Panc1 (cell line): ENCODE measurements around the gene OR10A4. TPM values are rescaled to one million over a fixed set of nuclear protein-coding genes. Genes with fewer than 3 reads are reported as not detected.
"Not testable (repeated sequence)": the region's sequence is repeated elsewhere in the genome, so short reads cannot be mapped to it uniquely, and the experiment has no call there.

Experiments
- ATAC-seq: fragments of 200-7000 bp; cut with Tn5 transposase; 2 replicates; pipeline ENCODE4 v1.9.1; 2020; ENCODE audit warnings: mild to moderate bottlenecking, moderate library complexity
- BruUV-seq: library from RNA; stranded (reverse); fragments of 400-500 nt; replicated peaks from 2 replicates; lab custom pipeline; 2021; lab: Mats Ljungman, UMichigan
- CTCF ChIA-PET: fragments of 300-600 bp; sonication (Branson Sonifier 250); formaldehyde crosslinking; loops from one replicate; lab custom pipeline; 2022; ENCODE audit warnings: antibody characterized with exemption; lab: Charles Lee
- POLR2A ChIA-PET: fragments of 300-600 bp; sonication (Branson Sonifier 250); formaldehyde crosslinking; loops from one replicate; lab custom pipeline; 2022; ENCODE audit warnings: antibody characterized with exemption; lab: Charles Lee
- DNase-seq: peaks from one replicate; pipeline ENCODE4 v3.0.0-alpha.2; 2010; ENCODE audit warnings: low read depth, low spot score
- H3K27ac ChIP-seq: 2 replicates; pipeline ENCODE4 v1.5.1; 2011; ENCODE audit warnings: mild to moderate bottlenecking, low read length, inconsistent platforms
- H3K27me3 ChIP-seq: fragments of 200-500 bp; sonication (Bioruptor generic); 2 replicates; pipeline ENCODE4 v1.6.0; 2014; ENCODE audit warnings: low read length, inconsistent platforms; ENCODE audit not compliant: control insufficient read depth, insufficient read depth
- H3K36me3 ChIP-seq: fragments of 200-500 bp; sonication (Bioruptor generic); 2 replicates; pipeline ENCODE4 v1.5.1; 2014; ENCODE audit warnings: inconsistent platforms, mild to moderate bottlenecking, low read length, moderate library complexity; ENCODE audit not compliant: control insufficient read depth, insufficient read depth
- H3K4me1 ChIP-seq: 2 replicates; pipeline ENCODE4 v1.5.1; 2011; ENCODE audit warnings: inconsistent platforms, mild to moderate bottlenecking, low read length, moderate library complexity; ENCODE audit not compliant: control insufficient read depth, insufficient read depth
- H3K4me3 ChIP-seq, 2 experiments: 2 replicates each; pipeline ENCODE4 v1.5.1; 2011 to 2012; ENCODE audit warnings: low read depth in 2 of 2, low read length in 2 of 2, mild to moderate bottlenecking in 2 of 2, inconsistent platforms in 1 of 2, moderate library complexity in 1 of 2
- H3K9me3 ChIP-seq: fragments of 200-500 bp; sonication (Bioruptor generic); 2 replicates; pipeline ENCODE4 v1.5.1; 2014; ENCODE audit warnings: low read depth, mild to moderate bottlenecking, inconsistent platforms, low read length, moderate library complexity; ENCODE audit not compliant: control insufficient read depth, insufficient read depth
- CTCF ChIP-seq: fragments of 450-650 bp; IDR thresholded peaks from 2 replicates; pipeline ENCODE4 v1.5.1; 2017; ENCODE audit warnings: mild to moderate bottlenecking
- POLR2AphosphoS5 ChIP-seq: IDR thresholded peaks from 2 replicates; pipeline ENCODE4 v1.6.1; 2012; ENCODE audit warnings: mild to moderate bottlenecking, low read depth, low read length, moderate library complexity
- REST ChIP-seq, 2 experiments: IDR thresholded peaks; 2 replicates each; pipeline ENCODE4 v1.6.1; 2011 to 2012; ENCODE audit warnings: low read depth in 2 of 2, control low read depth in 1 of 2, low read length in 1 of 2, mild to moderate bottlenecking in 1 of 2, moderate library complexity in 1 of 2; ENCODE audit not compliant: insufficient read depth in 1 of 2
- SIN3A ChIP-seq: IDR thresholded peaks from 2 replicates; pipeline ENCODE4 v1.6.1; 2012; ENCODE audit warnings: low read depth, mild to moderate bottlenecking, low read length, moderate library complexity, borderline replicate concordance; ENCODE audit not compliant: insufficient read depth
- TCF7L2 ChIP-seq: IDR thresholded peaks from 2 replicates; pipeline ENCODE4 v1.6.1; 2011; ENCODE audit warnings: mild to moderate bottlenecking, low read depth, low read length, inconsistent platforms
- in situ Hi-C: cut with HindIII; loops from 2 replicates; pipeline ENCODE4 v1.10.0; 2016; ENCODE audit warnings: low sequenced_read_pairs, low pct_unique_long_range_greater_than_20kb
- intact Hi-C: fragments of 100-400 bp; cut with micrococcal nuclease; formaldehyde crosslinking; loops from one replicate; pipeline ENCODE4 v1.10.0; 2022; ENCODE audit not compliant: unreplicated experiment
- total RNA-seq: library from RNA; stranded (reverse); gene quantifications from one replicate; pipeline ENCODE4 v1.2.1, GENCODE V29; 2021; ENCODE audit not compliant: unreplicated experiment

OR10A4 gene
- total RNA-seq, 1 experiment from 2014 or later = not detected

- ChIA-PET POLR2A (no interaction called here), CTCF (no interaction called here)
- Histone ChIP-seq H3K4me3 (no peak overlapping the region), H3K27ac (no peak overlapping the region), H3K9me3 (no peaks in the 10 kb centered on the region), H3K4me1 (no peaks in the 10 kb centered on the region), H3K36me3 (no peaks in the 10 kb centered on the region), H3K27me3 (no peaks in the 10 kb centered on the region)
- TF ChIP-seq CTCF (no peak), REST (IDR thresholded peaks at IDR 0.05; ENCODE audit: insufficient read depth in 1 of 2, low read depth in 2 of 2, low read length in 1 of 2) (no peak), SIN3A (no peak)
- no peak for ATAC-seq
- BruUV-seq = no TSS peak
- intact Hi-C loops (no loop called here), in situ Hi-C loops (no loop called here)
- DNase-seq = no peak
Observed at GRCh38 chr11:6850526-6850925, 25.9 kb upstream of the OR10A4 start.

GRCh38 chr11:6854801-6855200 is 21.6 kb upstream of the OR10A4 start:
- DNase-seq, ATAC-seq, POLR2A ChIA-PET, H3K27me3 ChIP-seq, intact Hi-C loops, H3K4me3 ChIP-seq, H3K27ac ChIP-seq, BruUV-seq, H3K4me1 ChIP-seq, H3K9me3 ChIP-seq, in situ Hi-C loops, H3K36me3 ChIP-seq: not testable (repeated sequence)
- CTCF ChIA-PET = interaction anchor here (0.6 kb wide), 2 partner anchors 306 to 1253 kb away, joined by 4 to 5 read pairs; no protein-coding TSS in a partner anchor

GRCh38 chr11:6855971-6856541 is 20.4 kb upstream of the OR10A4 start:
- H3K36me3 ChIP-seq = no peaks in the 10 kb centered on the region
- H3K27ac ChIP-seq = no peak overlapping the region
- ChIA-PET CTCF (no interaction called here), POLR2A (no interaction called here)
- TF ChIP-seq POLR2AphosphoS5 (no peak), REST (IDR thresholded peaks at IDR 0.05; ENCODE audit: insufficient read depth in 1 of 2, low read depth in 2 of 2, low read length in 1 of 2) (no peak), TCF7L2 (no peak), SIN3A (no peak), CTCF (no peak)
- no TSS peak for BruUV-seq
- DNase-seq (no peak), ATAC-seq (peak; percentile 70)
- in situ Hi-C loops = no loop called here
- intact Hi-C loops = no loop called here
- H3K9me3 ChIP-seq = no peaks in the 10 kb centered on the region
- no peaks in the 10 kb centered on the region for H3K27me3 ChIP-seq
- H3K4me1 ChIP-seq = no peaks in the 10 kb centered on the region
- no peak overlapping the region for H3K4me3 ChIP-seq
